ENCODE data around the gene C17orf100. TPM values are rescaled to one million over a fixed set of nuclear protein-coding genes. Genes with fewer than 3 reads are reported as not detected.

Gene C17orf100
- 1.5 TPM for polyA plus RNA-seq (2013, experiment 1 of 2)
- polyA plus RNA-seq (2013, experiment 2 of 2) = 1.4 TPM

DNA sequence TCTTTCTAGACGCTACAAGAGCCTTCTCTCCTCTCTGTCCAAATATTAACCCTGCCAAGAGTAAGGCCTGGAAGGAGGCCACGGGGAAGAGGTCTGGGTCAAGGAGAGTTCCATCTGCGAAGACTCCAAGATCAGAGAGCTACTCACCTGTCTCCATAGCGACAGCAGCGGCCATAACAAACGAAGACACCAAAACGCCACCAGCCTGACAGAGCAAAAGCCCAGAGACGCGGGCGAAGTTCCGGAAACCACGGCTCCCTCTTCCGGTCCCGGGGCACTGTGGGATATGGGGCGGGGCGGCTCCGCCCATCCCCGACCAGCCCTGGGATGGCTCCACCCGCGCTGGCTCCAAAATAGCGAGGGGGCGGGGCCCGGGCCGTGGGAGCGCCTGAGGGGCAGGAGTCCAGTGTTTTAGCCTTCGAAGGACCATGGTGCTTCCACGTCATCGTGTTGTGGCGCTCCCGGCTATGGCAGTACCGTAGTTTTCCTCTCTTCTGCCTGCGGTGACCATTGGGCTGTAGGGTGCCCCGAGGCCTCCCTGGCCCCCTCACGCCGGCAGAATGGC is at the start of gene C17orf100, which contains the start of gene MED31:
C17orf100 (plus strand) TSS at position 409 of the 565 bp plus-strand sequence; CDS start at position 561, 152 bp downstream.
MED31 (minus strand) TSS at position 252 of the 565 bp plus-strand sequence; CDS start at position 175, 77 bp downstream.
- Histone ChIP-seq H2BK15ac (replicated peaks; ENCODE audit: low read depth) (no peak within 1 kb of the TSS), H2BK5ac (ENCODE audit: low read length) (peak within 1 kb of the TSS; percentile 3), H3K23ac (ENCODE audit: low read length) (peak within 1 kb of the TSS; percentile 83), H3K4ac (ENCODE audit: low read depth, low read length) (no peak within 1 kb of the TSS), H3K56ac (ENCODE audit: low read length) (peak within 1 kb of the TSS; percentile 90), H4K8ac (ENCODE audit: low read depth, low read length) (no peak within 1 kb of the TSS), H3K4me3 (ENCODE audit: low read length) (peak within 1 kb of the TSS; percentile 96), H2BK120ac (ENCODE audit: low read depth, low read length) (no peak within 1 kb of the TSS), H3K27ac (ENCODE audit: low read depth, low read length) (peak within 1 kb of the TSS; percentile 73), H3K27me3 (ENCODE audit: insufficient read depth, low read length, poor library complexity) (peaks cover 5% of the 10 kb centered on the region), H3K79me1 (ENCODE audit: low read length) (peaks cover 3% of the 10 kb centered on the region), H3K9ac (ENCODE audit: low read length) (peak within 1 kb of the TSS; percentile 86), H3K79me2 (ENCODE audit: control insufficient read depth, insufficient read depth, low read length) (peaks cover 10% of the 10 kb centered on the region), H3K18ac (ENCODE audit: low read length) (peak within 1 kb of the TSS; percentile 71), H2AK5ac (ENCODE audit: low read length) (no peak within 1 kb of the TSS), H3K4me2 (ENCODE audit: low read length) (peak within 1 kb of the TSS; percentile 88), H4K5ac (ENCODE audit: low read length) (no peak within 1 kb of the TSS), H3K36me3 (ENCODE audit: control insufficient read depth, insufficient read depth, low read length) (no peaks in the 10 kb centered on the region), H3K4me1 (ENCODE audit: control insufficient read depth, low read depth, low read length) (peaks cover 3% of the 10 kb centered on the region)
- DNase-seq = peak; percentile 99
- no CpG with 5 or more reads among the region's 35 CpGs for WGBS (ENCODE audit: extremely low coverage, insufficient coverage, low lambda C conversion rate)

DNA sequence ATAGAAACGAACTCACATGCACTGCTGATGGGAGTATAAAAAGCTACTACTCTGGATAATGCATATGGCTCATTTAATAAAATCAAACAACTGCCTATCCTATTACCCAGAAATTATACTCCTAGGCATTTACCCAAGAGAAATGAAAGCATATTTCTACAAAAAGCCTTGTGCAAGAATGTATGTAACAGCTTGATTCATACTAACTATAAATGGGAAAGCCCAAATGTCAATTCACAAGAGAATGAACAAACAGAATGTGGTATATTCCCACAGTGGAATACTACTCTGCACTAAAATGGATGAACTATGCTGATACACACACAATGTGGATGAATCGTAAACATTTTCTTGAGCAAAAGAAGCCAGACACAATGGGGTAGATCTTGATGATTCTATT is 49.4 kb upstream of the C17orf100 start:
- Histone ChIP-seq H4K5ac (ENCODE audit: low read length) (no peak overlapping the region), H3K36me3 (ENCODE audit: control insufficient read depth, insufficient read depth, low read length) (peaks cover 11% of the 10 kb centered on the region), H3K27me3 (ENCODE audit: insufficient read depth, low read length, poor library complexity) (no peaks in the 10 kb centered on the region), H3K4me3 (ENCODE audit: low read length) (no peak overlapping the region), H3K56ac (ENCODE audit: low read length) (no peak overlapping the region), H3K79me1 (ENCODE audit: low read length) (no peaks in the 10 kb centered on the region), H3K18ac (ENCODE audit: low read length) (no peak overlapping the region), H4K8ac (ENCODE audit: low read depth, low read length) (no peak overlapping the region), H2BK5ac (ENCODE audit: low read length) (no peak overlapping the region), H3K4me2 (ENCODE audit: low read length) (no peak overlapping the region), H2AK5ac (ENCODE audit: low read length) (no peak overlapping the region), H3K4ac (ENCODE audit: low read depth, low read length) (no peak overlapping the region), H3K27ac (ENCODE audit: low read depth, low read length) (no peak overlapping the region), H3K9ac (ENCODE audit: low read length) (no peak overlapping the region), H3K23ac (ENCODE audit: low read length) (no peak overlapping the region), H3K4me1 (ENCODE audit: control insufficient read depth, low read depth, low read length) (no peaks in the 10 kb centered on the region), H2BK120ac (ENCODE audit: low read depth, low read length) (no peak overlapping the region), H3K79me2 (ENCODE audit: control insufficient read depth, insufficient read depth, low read length) (no peaks in the 10 kb centered on the region), H2BK15ac (replicated peaks; ENCODE audit: low read depth) (no peak overlapping the region)
- no peak for DNase-seq
- whole genome bisulfite sequencing (ENCODE audit: extremely low coverage, insufficient coverage, low lambda C conversion rate) = no CpG with 5 or more reads among the region's 2 CpGs

DNA sequence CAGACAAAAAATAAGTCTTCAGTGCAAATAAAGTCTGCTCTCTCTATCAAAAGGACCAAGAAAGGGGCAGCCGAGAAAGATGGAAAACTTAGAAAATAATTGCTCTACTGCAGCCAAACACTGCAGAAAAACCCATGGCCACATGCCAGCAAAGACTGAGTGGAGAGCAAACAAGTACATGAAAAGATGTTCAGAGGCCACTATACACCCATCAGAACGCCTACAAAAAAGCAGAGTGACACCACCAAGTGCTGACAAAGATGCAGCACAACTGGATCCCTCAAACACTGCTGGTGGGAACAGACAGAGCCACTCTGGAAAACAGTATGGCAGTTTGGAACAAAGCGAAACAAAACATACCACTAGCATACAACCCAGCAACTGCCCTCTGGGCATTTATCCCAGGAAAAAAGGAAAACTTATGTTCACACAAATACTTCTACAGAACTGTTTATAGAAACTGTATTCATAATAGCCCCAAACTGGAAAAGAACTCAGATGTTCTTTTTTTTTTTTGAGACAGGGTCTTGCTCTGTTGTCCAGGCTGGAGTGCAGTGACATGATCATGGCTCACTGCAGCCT is 47.7 kb upstream of the C17orf100 start:
- no peak for DNase-seq
- peaks cover 14% of the 10 kb centered on the region for H3K36me3 ChIP-seq (ENCODE audit: control insufficient read depth, insufficient read depth, low read length)
- no peak overlapping the region for H2BK15ac ChIP-seq (replicated peaks; ENCODE audit: low read depth)
- H3K4me3 ChIP-seq (ENCODE audit: low read length) = no peak overlapping the region
- H3K27me3 ChIP-seq (ENCODE audit: insufficient read depth, low read length, poor library complexity) = no peaks in the 10 kb centered on the region
- H2BK5ac ChIP-seq (ENCODE audit: low read length) = no peak overlapping the region
- no peak overlapping the region for H4K8ac ChIP-seq (ENCODE audit: low read depth, low read length)
- no peak overlapping the region for H2AK5ac ChIP-seq (ENCODE audit: low read length)
- no peak overlapping the region for H3K4me2 ChIP-seq (ENCODE audit: low read length)
- H3K9ac ChIP-seq (ENCODE audit: low read length) = no peak overlapping the region
- no peak overlapping the region for H2BK120ac ChIP-seq (ENCODE audit: low read depth, low read length)
- no peak overlapping the region for H3K27ac ChIP-seq (ENCODE audit: low read depth, low read length)
- no peak overlapping the region for H3K18ac ChIP-seq (ENCODE audit: low read length)
- no peak overlapping the region for H3K23ac ChIP-seq (ENCODE audit: low read length)
- H3K79me1 ChIP-seq (ENCODE audit: low read length) = no peaks in the 10 kb centered on the region
- no peak overlapping the region for H4K5ac ChIP-seq (ENCODE audit: low read length)
- H3K79me2 ChIP-seq (ENCODE audit: control insufficient read depth, insufficient read depth, low read length) = no peaks in the 10 kb centered on the region
- no CpG with 5 or more reads among the region's 3 CpGs for WGBS (ENCODE audit: extremely low coverage, insufficient coverage, low lambda C conversion rate)
- H3K56ac ChIP-seq (ENCODE audit: low read length) = no peak overlapping the region
- H3K4ac ChIP-seq (ENCODE audit: low read depth, low read length) = no peak overlapping the region
- no peaks in the 10 kb centered on the region for H3K4me1 ChIP-seq (ENCODE audit: control insufficient read depth, low read depth, low read length)

DNA sequence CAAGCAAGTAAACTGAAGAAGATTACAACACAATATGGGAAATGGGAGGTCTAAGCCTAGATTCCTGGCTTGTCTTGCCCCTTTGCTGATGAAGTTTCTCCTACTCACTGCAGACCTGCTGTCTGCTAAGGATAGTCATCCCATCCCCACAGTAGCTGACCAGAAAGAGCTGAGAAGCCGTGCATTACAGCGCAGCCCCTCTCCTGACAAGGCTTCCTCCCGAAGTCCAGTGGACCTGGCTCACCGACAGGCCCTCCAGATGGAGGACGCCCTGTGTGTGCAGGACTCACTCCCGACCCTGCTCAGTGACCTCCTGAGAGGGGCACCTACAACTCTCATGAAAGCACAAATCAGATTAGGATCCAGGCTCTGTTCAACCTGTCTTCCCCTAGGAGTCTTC is 46.4 kb upstream of the C17orf100 start:
- H4K8ac ChIP-seq (ENCODE audit: low read depth, low read length) = no peak overlapping the region
- H3K23ac ChIP-seq (ENCODE audit: low read length) = no peak overlapping the region
- no peak overlapping the region for H2BK5ac ChIP-seq (ENCODE audit: low read length)
- H2BK120ac ChIP-seq (ENCODE audit: low read depth, low read length) = no peak overlapping the region
- H4K5ac ChIP-seq (ENCODE audit: low read length) = no peak overlapping the region
- peaks cover 20% of the 10 kb centered on the region for H3K36me3 ChIP-seq (ENCODE audit: control insufficient read depth, insufficient read depth, low read length)
- no peak overlapping the region for H3K4me3 ChIP-seq (ENCODE audit: low read length)
- H3K4ac ChIP-seq (ENCODE audit: low read depth, low read length) = no peak overlapping the region
- WGBS (ENCODE audit: extremely low coverage, insufficient coverage, low lambda C conversion rate) = no CpG with 5 or more reads among the region's 6 CpGs
- no peak overlapping the region for H3K9ac ChIP-seq (ENCODE audit: low read length)
- DNase-seq = no peak
- H3K4me2 ChIP-seq (ENCODE audit: low read length) = no peak overlapping the region
- H3K18ac ChIP-seq (ENCODE audit: low read length) = no peak overlapping the region
- H3K79me2 ChIP-seq (ENCODE audit: control insufficient read depth, insufficient read depth, low read length) = no peaks in the 10 kb centered on the region
- no peak overlapping the region for H2BK15ac ChIP-seq (replicated peaks; ENCODE audit: low read depth)
- no peaks in the 10 kb centered on the region for H3K27me3 ChIP-seq (ENCODE audit: insufficient read depth, low read length, poor library complexity)
- H3K56ac ChIP-seq (ENCODE audit: low read length) = no peak overlapping the region
- H3K4me1 ChIP-seq (ENCODE audit: control insufficient read depth, low read depth, low read length) = no peaks in the 10 kb centered on the region
- H3K79me1 ChIP-seq (ENCODE audit: low read length) = no peaks in the 10 kb centered on the region
- H3K27ac ChIP-seq (ENCODE audit: low read depth, low read length) = no peak overlapping the region
- no peak overlapping the region for H2AK5ac ChIP-seq (ENCODE audit: low read length)

DNA sequence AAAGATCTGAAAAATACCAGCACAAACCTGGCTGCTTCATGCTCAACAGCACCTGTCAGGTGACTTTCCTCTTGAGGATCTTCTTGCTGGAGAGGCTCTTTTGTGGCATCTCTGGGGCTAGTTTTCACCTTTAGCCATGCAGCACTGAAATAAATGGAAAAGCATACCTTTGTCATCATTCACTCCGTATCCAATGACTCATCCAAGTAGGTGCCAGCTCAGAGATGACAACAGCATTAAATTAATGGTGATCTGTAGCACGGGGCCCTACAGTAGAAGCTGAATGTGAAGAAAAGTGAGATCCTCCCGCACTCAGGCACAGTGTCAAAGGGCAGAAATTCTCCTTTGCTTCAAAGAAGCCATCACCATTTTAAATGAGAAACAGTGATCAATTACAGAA is 43.2 kb upstream of the C17orf100 start:
- Histone ChIP-seq H2AK5ac (ENCODE audit: low read length) (no peak overlapping the region), H3K79me2 (ENCODE audit: control insufficient read depth, insufficient read depth, low read length) (no peaks in the 10 kb centered on the region), H4K5ac (ENCODE audit: low read length) (no peak overlapping the region), H3K4ac (ENCODE audit: low read depth, low read length) (no peak overlapping the region), H3K27me3 (ENCODE audit: insufficient read depth, low read length, poor library complexity) (no peaks in the 10 kb centered on the region), H3K56ac (ENCODE audit: low read length) (no peak overlapping the region), H3K79me1 (ENCODE audit: low read length) (peaks cover under 1% of the 10 kb centered on the region), H3K9ac (ENCODE audit: low read length) (no peak overlapping the region), H2BK15ac (replicated peaks; ENCODE audit: low read depth) (no peak overlapping the region), H3K4me1 (ENCODE audit: control insufficient read depth, low read depth, low read length) (no peaks in the 10 kb centered on the region), H2BK5ac (ENCODE audit: low read length) (no peak overlapping the region), H3K4me2 (ENCODE audit: low read length) (no peak overlapping the region), H2BK120ac (ENCODE audit: low read depth, low read length) (no peak overlapping the region), H3K36me3 (ENCODE audit: control insufficient read depth, insufficient read depth, low read length) (peaks cover 20% of the 10 kb centered on the region), H3K4me3 (ENCODE audit: low read length) (no peak overlapping the region), H3K18ac (ENCODE audit: low read length) (no peak overlapping the region), H3K27ac (ENCODE audit: low read depth, low read length) (no peak overlapping the region), H3K23ac (ENCODE audit: low read length) (no peak overlapping the region), H4K8ac (ENCODE audit: low read depth, low read length) (no peak overlapping the region)
- no peak for DNase-seq
- WGBS (ENCODE audit: extremely low coverage, insufficient coverage, low lambda C conversion rate) = no CpG with 5 or more reads among the region's 3 CpGs

Data from mesendoderm (in vitro differentiated cells).